DND-41 (cell line): Measurements from ENCODE around the gene BEND6.
"Not testable (repeated sequence)": the region's sequence is repeated elsewhere in the genome, so short reads cannot be mapped to it uniquely, and the experiment has no call there.

ENCODE experiments used
- ATAC-seq: fragments of 200-7000 bp; cut with Tn5 transposase; 3 replicates; pipeline ENCODE4 v1.9.1; 2021; ENCODE audit warnings: low read depth; ENCODE audit not compliant: insufficient read depth
- DNase-seq: peaks from one replicate; pipeline ENCODE4 v3.0.0-alpha.2; 2020
- H2AFZ ChIP-seq: 2 replicates; pipeline ENCODE4 v1.6.0; 2012; ENCODE audit warnings: low read depth, low read length
- H3K27ac ChIP-seq: 2 replicates; pipeline ENCODE4 v1.5.1; 2012; ENCODE audit warnings: low read length, inconsistent platforms
- H3K27me3 ChIP-seq: fragments of 200-600 bp; sonication (generic); 2 replicates; pipeline ENCODE4 v1.6.0; 2012; ENCODE audit warnings: low read length, mild to moderate bottlenecking, inconsistent platforms; ENCODE audit not compliant: insufficient read depth, poor library complexity
- H3K36me3 ChIP-seq: 2 replicates; pipeline ENCODE4 v1.5.1; 2012; ENCODE audit warnings: low read length, inconsistent platforms; ENCODE audit not compliant: insufficient read depth
- H3K4me1 ChIP-seq: 2 replicates; pipeline ENCODE4 v1.5.1; 2012; ENCODE audit warnings: mild to moderate bottlenecking, low read length; ENCODE audit not compliant: insufficient read depth
- H3K4me2 ChIP-seq: 2 replicates; pipeline ENCODE4 v1.6.0; 2012; ENCODE audit warnings: mild to moderate bottlenecking, moderate library complexity, low read length, inconsistent platforms; ENCODE audit not compliant: insufficient read depth
- H3K4me3 ChIP-seq, 2 experiments: fragments of 200-600 bp in 1 of 2; shearing (Covaris generic) in 1 of 2; 2 replicates each; pipeline ENCODE4 v1.5.1; 2012 to 2016; ENCODE audit warnings: inconsistent platforms in 2 of 2, low read length in 2 of 2, mild to moderate bottlenecking in 2 of 2, low read depth in 1 of 2, moderate library complexity in 1 of 2
- H3K79me2 ChIP-seq: 2 replicates; pipeline ENCODE4 v1.6.0; 2012; ENCODE audit warnings: low read length, inconsistent platforms; ENCODE audit not compliant: insufficient read depth
- H3K9ac ChIP-seq: 2 replicates; pipeline ENCODE4 v1.6.0; 2012; ENCODE audit warnings: low read depth, mild to moderate bottlenecking, inconsistent platforms, low read length, moderate library complexity
- H3K9me3 ChIP-seq: 2 replicates; pipeline ENCODE4 v1.5.1; 2012; ENCODE audit warnings: low read length, moderate library complexity, mild to moderate bottlenecking, inconsistent platforms; ENCODE audit not compliant: insufficient read depth, severe bottlenecking
- H4K20me1 ChIP-seq: 2 replicates; pipeline ENCODE4 v1.6.0; 2012; ENCODE audit warnings: low read length; ENCODE audit not compliant: insufficient read depth
- EZH2 ChIP-seq: IDR thresholded peaks from 3 replicates; pipeline ENCODE4 v1.6.1; 2012; ENCODE audit warnings: borderline replicate concordance, low read depth, mild to moderate bottlenecking, moderate library complexity, low read length, inconsistent platforms; ENCODE audit not compliant: severe bottlenecking
- TF ChIP-seq, protein P1 (sequence below): IDR thresholded peaks from 2 replicates; pipeline ENCODE4 v1.5.1; 2012; ENCODE audit warnings: borderline replicate concordance, low read length, moderate library complexity, mild to moderate bottlenecking; ENCODE audit not compliant: poor library complexity, severe bottlenecking; ENCODE audit errors: extremely low read depth

Gene BEND6

DNA sequence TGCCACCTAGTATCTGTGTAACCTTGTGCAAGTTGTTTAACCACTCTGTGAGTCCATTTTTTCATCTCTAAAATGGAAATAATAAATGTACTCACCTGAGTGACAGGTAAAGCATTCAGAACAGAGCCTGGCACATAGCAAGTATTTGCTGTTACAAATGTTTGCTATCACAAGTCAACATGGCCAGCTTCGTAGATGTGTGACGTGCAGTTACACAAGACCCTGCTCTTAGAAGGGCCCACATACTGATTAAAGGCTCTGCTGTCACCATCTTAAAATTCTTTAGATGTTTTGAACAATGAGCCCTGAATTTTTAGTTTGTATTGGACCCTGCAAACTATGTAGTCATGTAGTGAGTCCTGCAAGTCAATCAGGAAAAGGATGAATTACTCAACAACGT is 51.2 kb downstream of the BEND6 start:
- no peak for TF ChIP-seq EZH2
- TF ChIP-seq, protein P1, sequence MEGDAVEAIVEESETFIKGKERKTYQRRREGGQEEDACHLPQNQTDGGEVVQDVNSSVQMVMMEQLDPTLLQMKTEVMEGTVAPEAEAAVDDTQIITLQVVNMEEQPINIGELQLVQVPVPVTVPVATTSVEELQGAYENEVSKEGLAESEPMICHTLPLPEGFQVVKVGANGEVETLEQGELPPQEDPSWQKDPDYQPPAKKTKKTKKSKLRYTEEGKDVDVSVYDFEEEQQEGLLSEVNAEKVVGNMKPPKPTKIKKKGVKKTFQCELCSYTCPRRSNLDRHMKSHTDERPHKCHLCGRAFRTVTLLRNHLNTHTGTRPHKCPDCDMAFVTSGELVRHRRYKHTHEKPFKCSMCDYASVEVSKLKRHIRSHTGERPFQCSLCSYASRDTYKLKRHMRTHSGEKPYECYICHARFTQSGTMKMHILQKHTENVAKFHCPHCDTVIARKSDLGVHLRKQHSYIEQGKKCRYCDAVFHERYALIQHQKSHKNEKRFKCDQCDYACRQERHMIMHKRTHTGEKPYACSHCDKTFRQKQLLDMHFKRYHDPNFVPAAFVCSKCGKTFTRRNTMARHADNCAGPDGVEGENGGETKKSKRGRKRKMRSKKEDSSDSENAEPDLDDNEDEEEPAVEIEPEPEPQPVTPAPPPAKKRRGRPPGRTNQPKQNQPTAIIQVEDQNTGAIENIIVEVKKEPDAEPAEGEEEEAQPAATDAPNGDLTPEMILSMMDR, result no peak
- H3K27ac ChIP-seq, result no peak overlapping the region
- no peak overlapping the region for H3K4me2 ChIP-seq
- no peaks in the 10 kb centered on the region for H4K20me1 ChIP-seq
- H3K4me1 ChIP-seq, result no peaks in the 10 kb centered on the region
- DNase-seq (no peak), ATAC-seq (no peak)
- no peak overlapping the region for H3K4me3 ChIP-seq
- no peak overlapping the region for H3K9ac ChIP-seq
- H3K36me3 ChIP-seq, result no peaks in the 10 kb centered on the region
- H3K79me2 ChIP-seq, result no peaks in the 10 kb centered on the region
- no peaks in the 10 kb centered on the region for H3K9me3 ChIP-seq
- H3K27me3 ChIP-seq, result no peaks in the 10 kb centered on the region
- H2AFZ ChIP-seq, result no peak overlapping the region

DNA sequence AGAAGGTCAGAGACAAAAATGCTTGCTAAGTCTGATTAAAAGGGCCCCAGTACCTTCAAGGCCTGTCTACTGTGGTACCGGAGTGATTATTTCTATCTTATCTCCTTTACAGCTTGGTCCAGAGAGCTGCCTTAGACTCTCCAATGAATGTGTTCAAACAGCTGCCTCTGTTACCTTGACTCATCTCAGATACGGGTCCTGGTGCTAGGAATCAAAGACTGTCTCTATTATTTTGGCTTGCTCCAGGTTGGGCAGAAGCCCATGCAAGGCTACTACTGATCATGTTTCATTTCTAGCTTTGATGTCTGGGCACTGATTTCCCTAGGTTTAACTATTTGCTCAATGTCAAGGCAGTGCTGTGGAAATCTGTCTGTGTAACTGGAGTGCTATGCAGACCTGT is 53.2 kb downstream of the BEND6 start:
- not testable (repeated sequence) for H3K9ac ChIP-seq, H2AFZ ChIP-seq, H4K20me1 ChIP-seq, H3K4me2 ChIP-seq, H3K27ac ChIP-seq, H3K9me3 ChIP-seq, H3K4me1 ChIP-seq, H3K36me3 ChIP-seq, H3K4me3 ChIP-seq, H3K27me3 ChIP-seq, DNase-seq, ATAC-seq, H3K79me2 ChIP-seq

DNA sequence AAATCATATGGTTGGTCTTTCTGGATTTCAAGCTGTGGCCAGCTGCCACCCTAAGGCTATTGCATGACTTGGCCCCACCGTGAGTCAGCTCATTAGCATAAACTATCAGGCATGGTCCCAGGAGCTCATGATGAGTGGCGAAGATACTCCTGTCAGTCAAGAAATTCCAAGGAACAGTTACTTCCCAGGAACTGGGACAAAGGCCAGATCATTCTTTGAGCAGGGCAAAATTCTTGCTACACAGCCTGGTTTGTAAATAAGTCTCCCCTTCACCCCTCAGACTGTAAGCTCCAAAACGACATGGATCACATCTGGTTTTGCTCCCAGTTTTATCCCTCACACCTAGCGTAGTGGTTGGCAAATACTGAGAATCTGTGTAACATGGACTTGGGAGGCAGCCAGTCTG is 58.6 kb downstream of the BEND6 start:
- Histone ChIP-seq H2AFZ (no peak overlapping the region), H3K27me3 (no peaks in the 10 kb centered on the region), H3K4me1 (no peaks in the 10 kb centered on the region), H3K36me3 (no peaks in the 10 kb centered on the region), H3K79me2 (no peaks in the 10 kb centered on the region), H4K20me1 (no peaks in the 10 kb centered on the region), H3K9ac (no peak overlapping the region), H3K9me3 (no peaks in the 10 kb centered on the region), H3K4me2 (no peak overlapping the region), H3K4me3 (no peak overlapping the region), H3K27ac (no peak overlapping the region)
- ATAC-seq, result no peak
- no peak for DNase-seq
- TF ChIP-seq, protein P1, result no peak
- TF ChIP-seq EZH2, result no peak

DNA sequence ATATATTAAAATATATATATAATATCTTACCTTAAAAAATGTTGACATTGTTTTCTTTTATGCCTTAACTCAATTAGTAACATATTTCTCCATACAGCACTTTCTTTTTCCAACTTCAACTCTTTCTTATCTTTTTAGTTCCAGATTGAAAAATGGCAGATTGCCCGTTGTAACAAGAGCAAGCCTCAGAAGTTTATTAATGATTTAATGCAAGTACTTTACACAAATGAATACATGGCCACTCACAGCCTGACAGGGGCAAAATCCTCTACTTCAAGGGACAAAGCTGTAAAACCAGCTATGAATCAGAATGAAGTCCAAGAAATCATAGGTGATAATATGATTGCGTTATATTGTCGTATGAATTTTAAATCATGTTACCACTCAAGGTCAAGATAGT is 62.2 kb downstream of the BEND6 start:
- ATAC-seq (no peak), DNase-seq (no peak)
- Histone ChIP-seq H3K9me3 (no peaks in the 10 kb centered on the region), H3K4me1 (no peaks in the 10 kb centered on the region), H3K79me2 (no peaks in the 10 kb centered on the region), H3K4me3 (no peak overlapping the region), H3K36me3 (no peaks in the 10 kb centered on the region), H2AFZ (no peak overlapping the region), H4K20me1 (no peaks in the 10 kb centered on the region), H3K27ac (no peak overlapping the region), H3K27me3 (no peaks in the 10 kb centered on the region), H3K9ac (no peak overlapping the region), H3K4me2 (no peak overlapping the region)
- no peak for TF ChIP-seq EZH2
- TF ChIP-seq, protein P1, result no peak
